Spleen (tissue), 7 donors: ENCODE results near the gene CCHCR1.

Experiments used
- CTCF ChIP-seq, 11 experiments: fragments of 200-600 bp in 7 of 11; fragments of 450-650 bp in 4 of 11; sonication (generic) in 4 of 11; IDR thresholded peaks in 8 of 11; conservative IDR thresholded peaks in 3 of 11; 1 replicate in 7 of 11; 2 replicates in 4 of 11; pipeline versions ENCODE4 v1.4.0 to v1.8.0; 2016 to 2021; ENCODE audit warnings: antibody characterized with exemption in 11 of 11, inconsistent platforms in 4 of 11, mild to moderate bottlenecking in 1 of 11
- POLR2AphosphoS5 ChIP-seq, 3 donors: sonication (generic); formaldehyde crosslinking; IDR thresholded peaks; one replicate each; pipeline ENCODE4 v1.5.1; 2017; ENCODE audit warnings: antibody characterized with exemption in 3 of 3
- donor health status: DM: no; HTN: no; CAD: no; lungs with moderate emphysema.
- donor health status: DM: no; HTN: no; CAD: no.
- donor health status: DM: no; HTN: no; CAD: no.

GRCh38 chr6:31154436-31154835, 3.2 kb downstream of the CCHCR1 start:
- TF ChIP-seq CTCF (IDR thresholded peaks at IDR 0.05 in 8 of 11, conservative IDR thresholded peaks at IDR 0.05 in 3 of 11) (no peak), POLR2AphosphoS5 (IDR thresholded peaks at IDR 0.05) (no peak)
